ENCODE measurements around the gene OSGEP. TPM values are rescaled to one million over a fixed set of nuclear protein-coding genes. Genes with fewer than 3 reads are reported as not detected.

Gene OSGEP
- total and polyA plus RNA-seq, 5 donors from 2014 or later: 27.3 to 40.8 (median 33.1) TPM

DNA sequence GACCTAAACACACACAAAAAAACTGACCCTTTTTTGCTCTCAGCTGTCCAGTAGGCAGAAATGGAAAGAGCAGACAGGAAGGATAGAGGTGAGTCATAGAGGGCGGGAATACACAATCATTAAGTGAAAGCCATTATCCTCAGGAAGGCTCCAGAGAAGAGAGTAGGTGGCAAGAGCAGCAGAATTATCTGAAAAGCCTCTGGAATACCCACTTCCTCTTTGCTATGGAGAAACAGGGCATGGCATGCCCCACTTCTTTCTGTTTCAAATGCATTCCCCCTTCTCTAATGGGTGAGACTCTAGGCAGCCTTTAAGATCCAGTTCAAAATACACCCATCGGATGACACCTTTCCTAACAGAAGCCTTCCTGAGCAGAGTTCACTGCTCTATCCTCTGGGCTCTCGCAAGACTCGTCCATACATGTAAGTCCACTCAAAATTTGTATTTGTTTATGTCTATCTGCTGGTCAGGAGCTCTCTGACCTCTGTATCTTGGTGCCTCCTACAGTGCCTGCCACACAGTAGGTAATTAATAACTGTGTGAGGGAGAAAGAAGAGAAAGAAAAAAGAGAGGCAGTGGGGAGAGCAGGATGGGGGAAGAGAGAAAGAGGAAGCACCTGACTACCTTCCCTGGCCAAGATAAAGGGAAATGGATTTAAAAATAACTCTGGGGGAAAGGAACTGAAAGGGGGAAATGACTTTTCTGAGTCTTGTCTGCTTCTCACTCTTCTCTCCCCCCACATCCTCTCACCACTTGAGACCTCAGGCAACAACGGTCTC, 27.2 kb downstream of the OSGEP start:
- peak overlapping the region in 1 of 4 donors; percentile 1 for H3K4me3 Mint-ChIP-seq
- H3K4me3 ChIP-seq (ENCODE audit: low read depth, low read length): no peak overlapping the region
- peak; percentile 28 to 44 for ATAC-seq (ENCODE audit: low read depth in 2 of 2)

DNA sequence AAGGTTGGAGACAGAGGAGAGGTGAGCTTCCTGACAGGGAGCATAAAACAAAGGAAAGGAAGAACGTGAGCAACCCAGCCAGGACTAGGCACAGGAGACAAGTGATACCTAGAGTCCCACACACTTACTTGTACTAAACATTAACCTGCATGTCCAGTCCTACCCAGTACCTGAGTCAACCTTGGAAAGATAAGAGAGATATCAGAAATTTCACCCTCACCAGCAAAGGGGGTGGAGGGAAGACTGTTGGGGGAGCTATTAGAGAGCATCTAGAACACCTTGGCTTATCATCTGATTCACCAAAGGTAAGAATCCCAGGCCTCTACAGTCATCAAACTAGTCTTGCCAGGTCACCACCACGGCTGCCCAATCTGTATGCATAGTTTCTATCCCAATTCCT, 29.8 kb downstream of the OSGEP start:
- ATAC-seq (ENCODE audit: low read depth in 2 of 2): no peak
- Histone ChIP-seq H3K4me3 (ENCODE audit: low read depth, low read length) (no peak overlapping the region), H3K36me3 (ENCODE audit: control insufficient read depth, insufficient read depth, low read length) (no peaks in the 10 kb centered on the region), H3K9me3 (ENCODE audit: control insufficient read depth in 2 of 2, low read length in 2 of 2) (no peaks in the 10 kb centered on the region), H3K4me1 (ENCODE audit: control insufficient read depth, insufficient read depth, low read length, poor library complexity, severe bottlenecking) (peaks cover 15% of the 10 kb centered on the region), H3K27ac (ENCODE audit: insufficient read depth, low read length, poor library complexity, severe bottlenecking) (no peak overlapping the region), H3K27me3 (ENCODE audit: control insufficient read depth, insufficient read depth, low read length) (no peaks in the 10 kb centered on the region)
- H3K9me3 Mint-ChIP-seq: no peaks in the 10 kb centered on the region
- peaks cover 0 to 24% (median 14%) of the 10 kb centered on the region in 4 donors for H3K4me1 Mint-ChIP-seq
- H3K27ac Mint-ChIP-seq: peak overlapping the region in 1 of 3 donors; percentile 54
- H3K27me3 Mint-ChIP-seq: no peaks in the 10 kb centered on the region
- no peak overlapping the region for H3K4me3 Mint-ChIP-seq
- no peak for DNase-seq
- no peaks in the 10 kb centered on the region for H3K36me3 Mint-ChIP-seq

More for the DNA sequence above, 27.2 kb downstream of the OSGEP start:
- Mint-ChIP-seq H3K27me3 (no peaks in the 10 kb centered on the region), H3K27ac (peak overlapping the region in 2 of 3 donors; percentile 55 to 75), H3K9me3 (no peaks in the 10 kb centered on the region), H3K36me3 (no peaks in the 10 kb centered on the region), H3K4me1 (peaks cover 0 to 24% (median 14%) of the 10 kb centered on the region in 4 donors)
- Histone ChIP-seq H3K4me1 (ENCODE audit: control insufficient read depth, insufficient read depth, low read length, poor library complexity, severe bottlenecking) (peaks cover 15% of the 10 kb centered on the region), H3K9me3 (ENCODE audit: control insufficient read depth in 2 of 2, low read length in 2 of 2) (no peaks in the 10 kb centered on the region), H3K27ac (ENCODE audit: insufficient read depth, low read length, poor library complexity, severe bottlenecking) (no peak overlapping the region), H3K36me3 (ENCODE audit: control insufficient read depth, insufficient read depth, low read length) (no peaks in the 10 kb centered on the region), H3K27me3 (ENCODE audit: control insufficient read depth, insufficient read depth, low read length) (no peaks in the 10 kb centered on the region)
- peak in 1 of 3 donors; percentile 55 for DNase-seq

DNA sequence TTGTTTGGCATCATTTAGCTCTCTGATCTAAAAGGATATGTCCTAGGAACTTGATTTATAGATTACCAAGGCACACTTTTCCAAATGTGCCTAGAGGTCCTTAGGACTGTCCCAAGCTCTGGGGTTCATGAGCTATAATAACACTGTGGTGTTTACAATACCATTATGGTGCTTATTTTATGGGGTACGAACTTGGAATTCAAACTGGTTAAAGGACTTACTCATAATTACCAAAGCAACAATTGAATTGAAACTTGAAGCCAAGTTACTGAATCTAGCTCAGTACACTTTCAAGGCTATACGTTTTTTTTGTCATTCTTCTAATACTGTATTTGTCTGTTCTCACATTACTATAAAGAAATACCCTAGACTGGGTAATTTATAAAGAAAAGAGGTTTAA, 31.7 kb downstream of the OSGEP start:
- Histone ChIP-seq H3K4me1 (ENCODE audit: control insufficient read depth, insufficient read depth, low read length, poor library complexity, severe bottlenecking) (peaks cover 8% of the 10 kb centered on the region), H3K4me3 (ENCODE audit: low read depth, low read length) (no peak overlapping the region), H3K27ac (ENCODE audit: insufficient read depth, low read length, poor library complexity, severe bottlenecking) (no peak overlapping the region), H3K36me3 (ENCODE audit: control insufficient read depth, insufficient read depth, low read length) (no peaks in the 10 kb centered on the region), H3K9me3 (ENCODE audit: control insufficient read depth in 2 of 2, low read length in 2 of 2) (no peaks in the 10 kb centered on the region), H3K27me3 (ENCODE audit: control insufficient read depth, insufficient read depth, low read length) (no peaks in the 10 kb centered on the region)
- no peaks in the 10 kb centered on the region for H3K9me3 Mint-ChIP-seq
- peak overlapping the region in 1 of 3 donors; percentile 47 for H3K27ac Mint-ChIP-seq
- ATAC-seq (ENCODE audit: low read depth in 2 of 2) (no peak), DNase-seq (no peak)
- no peaks in the 10 kb centered on the region for H3K36me3 Mint-ChIP-seq
- H3K4me3 Mint-ChIP-seq: no peak overlapping the region
- H3K27me3 Mint-ChIP-seq: no peaks in the 10 kb centered on the region
- peaks cover 0 to 8% (median 8%) of the 10 kb centered on the region in 4 donors for H3K4me1 Mint-ChIP-seq

DNA sequence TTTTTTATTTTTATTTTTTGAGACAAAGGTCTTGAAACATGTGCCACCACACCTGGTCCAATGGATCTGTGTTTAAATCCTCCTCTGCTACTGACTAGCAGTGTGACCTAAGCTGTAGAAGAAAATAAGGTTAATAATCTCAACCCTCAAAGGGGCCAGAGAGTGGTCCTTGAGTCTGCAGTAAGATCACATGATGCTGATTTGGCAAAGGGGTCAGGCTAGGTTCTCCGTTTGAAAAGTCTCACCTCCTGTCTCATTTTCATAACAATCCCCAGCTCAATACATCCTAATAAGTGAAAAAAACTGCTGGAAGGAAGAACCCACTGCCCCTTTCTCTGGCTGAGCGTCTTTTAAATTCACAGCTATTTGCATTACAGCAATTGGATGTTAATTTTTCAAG, 33.3 kb downstream of the OSGEP start:
- H3K27ac Mint-ChIP-seq: no peak overlapping the region
- Histone ChIP-seq H3K4me1 (ENCODE audit: control insufficient read depth, insufficient read depth, low read length, poor library complexity, severe bottlenecking) (no peaks in the 10 kb centered on the region), H3K27me3 (ENCODE audit: control insufficient read depth, insufficient read depth, low read length) (no peaks in the 10 kb centered on the region), H3K4me3 (ENCODE audit: low read depth, low read length) (no peak overlapping the region), H3K27ac (ENCODE audit: insufficient read depth, low read length, poor library complexity, severe bottlenecking) (no peak overlapping the region), H3K36me3 (ENCODE audit: control insufficient read depth, insufficient read depth, low read length) (no peaks in the 10 kb centered on the region), H3K9me3 (ENCODE audit: control insufficient read depth in 2 of 2, low read length in 2 of 2) (no peaks in the 10 kb centered on the region)
- no peaks in the 10 kb centered on the region for H3K4me1 Mint-ChIP-seq
- H3K36me3 Mint-ChIP-seq: no peaks in the 10 kb centered on the region
- no peak overlapping the region for H3K4me3 Mint-ChIP-seq
- DNase-seq: no peak
- H3K27me3 Mint-ChIP-seq: no peaks in the 10 kb centered on the region
- ATAC-seq (ENCODE audit: low read depth in 2 of 2): no peak
- H3K9me3 Mint-ChIP-seq: no peaks in the 10 kb centered on the region

DNA sequence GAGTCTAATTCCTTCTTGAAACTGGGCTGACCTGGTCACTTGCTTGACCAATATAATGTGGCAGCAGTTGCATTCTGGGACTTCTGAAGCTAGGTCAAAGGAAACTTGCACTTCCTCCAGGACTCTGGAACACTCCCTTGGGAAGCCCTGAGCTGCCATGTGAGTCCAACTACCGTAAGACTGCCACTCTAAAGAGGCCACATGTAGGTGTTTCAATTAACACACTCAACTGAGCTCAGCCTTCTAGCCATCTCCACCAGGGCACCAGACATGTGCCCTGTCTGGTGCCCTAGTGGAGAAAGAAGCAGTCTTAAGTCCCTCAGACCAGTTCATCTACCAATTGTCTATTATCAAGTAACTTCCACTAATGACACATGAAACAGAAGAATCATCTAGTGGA, 35.2 kb downstream of the OSGEP start:
- Histone ChIP-seq H3K36me3 (ENCODE audit: control insufficient read depth, insufficient read depth, low read length) (no peaks in the 10 kb centered on the region), H3K4me3 (ENCODE audit: low read depth, low read length) (no peak overlapping the region), H3K4me1 (ENCODE audit: control insufficient read depth, insufficient read depth, low read length, poor library complexity, severe bottlenecking) (peaks cover 4% of the 10 kb centered on the region), H3K27me3 (ENCODE audit: control insufficient read depth, insufficient read depth, low read length) (no peaks in the 10 kb centered on the region), H3K9me3 (ENCODE audit: control insufficient read depth in 2 of 2, low read length in 2 of 2) (no peaks in the 10 kb centered on the region), H3K27ac (ENCODE audit: insufficient read depth, low read length, poor library complexity, severe bottlenecking) (no peak overlapping the region)
- H3K4me3 Mint-ChIP-seq: peak overlapping the region in 1 of 4 donors; percentile 23
- no peaks in the 10 kb centered on the region for H3K27me3 Mint-ChIP-seq
- ATAC-seq (ENCODE audit: low read depth in 2 of 2) (no peak), DNase-seq (no peak)
- H3K9me3 Mint-ChIP-seq: no peaks in the 10 kb centered on the region
- no peak overlapping the region for H3K27ac Mint-ChIP-seq
- peaks cover 0 to 8% (median 6%) of the 10 kb centered on the region in 4 donors for H3K4me1 Mint-ChIP-seq
- no peaks in the 10 kb centered on the region for H3K36me3 Mint-ChIP-seq

DNA sequence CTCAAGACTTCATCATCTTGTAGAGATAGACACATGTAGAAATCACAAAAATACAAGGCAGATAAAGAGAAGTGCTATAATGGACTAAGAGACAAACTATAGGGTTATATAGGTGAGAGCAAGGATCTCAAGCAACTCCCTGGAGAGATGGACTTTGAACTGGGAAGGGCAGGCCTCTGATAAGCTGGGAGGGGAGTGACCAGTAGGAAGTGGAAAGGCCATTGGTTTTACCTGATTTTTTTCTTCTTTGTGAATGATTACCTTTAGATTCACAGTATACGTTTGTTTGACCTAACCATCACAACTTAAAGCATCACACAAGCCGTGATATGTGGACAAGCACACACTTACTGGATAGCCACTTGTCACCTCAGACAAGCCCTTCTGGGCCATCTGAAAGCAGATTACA, 36.1 kb downstream of the OSGEP start:
- H3K4me3 Mint-ChIP-seq: no peak overlapping the region
- no peaks in the 10 kb centered on the region for H3K27me3 ChIP-seq (ENCODE audit: control insufficient read depth, insufficient read depth, low read length)
- no peaks in the 10 kb centered on the region for H3K36me3 Mint-ChIP-seq
- H3K4me3 ChIP-seq (ENCODE audit: low read depth, low read length): no peak overlapping the region
- H3K27ac Mint-ChIP-seq: no peak overlapping the region
- peaks cover 13% of the 10 kb centered on the region for H3K4me1 ChIP-seq (ENCODE audit: control insufficient read depth, insufficient read depth, low read length, poor library complexity, severe bottlenecking)
- no peak overlapping the region for H3K27ac ChIP-seq (ENCODE audit: insufficient read depth, low read length, poor library complexity, severe bottlenecking)
- DNase-seq: no peak
- H3K9me3 Mint-ChIP-seq: no peaks in the 10 kb centered on the region
- no peaks in the 10 kb centered on the region for H3K9me3 ChIP-seq (ENCODE audit: control insufficient read depth in 2 of 2, low read length in 2 of 2)
- H3K4me1 Mint-ChIP-seq: peaks cover 6 to 16% (median 13%) of the 10 kb centered on the region in 4 donors
- no peak for ATAC-seq (ENCODE audit: low read depth in 2 of 2)
- no peaks in the 10 kb centered on the region for H3K36me3 ChIP-seq (ENCODE audit: control insufficient read depth, insufficient read depth, low read length)
- no peaks in the 10 kb centered on the region for H3K27me3 Mint-ChIP-seq

DNA sequence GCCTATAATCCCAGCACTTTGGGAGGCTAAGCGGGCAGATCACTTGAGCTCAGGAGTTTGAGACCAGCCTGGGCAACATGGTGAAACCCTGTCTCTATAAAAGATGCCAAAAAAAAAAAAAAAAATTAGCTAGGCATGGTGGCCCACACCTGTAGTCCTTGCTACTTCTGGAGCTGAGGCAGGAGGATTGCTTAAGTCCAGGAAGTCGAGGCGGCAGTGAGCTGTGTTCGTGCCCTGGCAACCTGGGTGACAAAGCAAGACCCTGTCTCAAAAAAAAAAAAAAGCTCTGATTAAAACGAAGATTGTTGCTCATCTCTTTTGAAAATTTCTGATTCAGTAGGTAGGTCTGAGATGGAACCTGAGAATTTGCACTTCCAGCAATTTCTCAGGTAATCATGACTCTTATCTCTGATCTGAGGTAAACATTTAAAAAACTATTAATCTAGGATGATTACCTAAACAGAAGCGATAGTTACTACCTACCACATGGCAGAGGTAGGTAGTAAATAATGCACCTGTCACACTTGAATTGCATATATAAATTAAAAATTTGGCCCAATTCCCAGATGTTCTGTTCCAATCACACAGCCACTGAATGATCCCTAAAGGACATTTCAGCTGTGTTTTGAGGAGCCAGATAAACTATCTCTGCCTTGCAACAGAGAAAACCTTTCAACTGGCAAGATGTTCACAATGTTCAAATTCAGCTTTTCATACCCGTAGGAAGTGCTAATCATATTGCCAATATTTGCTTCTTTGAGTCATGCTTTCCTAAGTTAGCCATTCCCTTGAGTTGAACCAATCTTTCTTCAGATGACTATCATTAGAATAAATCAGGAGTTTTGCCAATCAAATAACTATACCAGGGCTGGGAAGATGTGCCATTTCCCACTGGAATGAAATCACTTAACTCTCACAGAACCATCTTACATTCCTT, 37.1 kb downstream of the OSGEP start:
- ATAC-seq (ENCODE audit: low read depth in 2 of 2) (no peak), DNase-seq (no peak)
- H3K27me3 Mint-ChIP-seq: no peaks in the 10 kb centered on the region
- Histone ChIP-seq H3K4me1 (ENCODE audit: control insufficient read depth, insufficient read depth, low read length, poor library complexity, severe bottlenecking) (peaks cover 18% of the 10 kb centered on the region), H3K36me3 (ENCODE audit: control insufficient read depth, insufficient read depth, low read length) (no peaks in the 10 kb centered on the region), H3K27ac (ENCODE audit: insufficient read depth, low read length, poor library complexity, severe bottlenecking) (no peak overlapping the region), H3K4me3 (ENCODE audit: low read depth, low read length) (no peak overlapping the region), H3K9me3 (ENCODE audit: control insufficient read depth in 2 of 2, low read length in 2 of 2) (no peaks in the 10 kb centered on the region), H3K27me3 (ENCODE audit: control insufficient read depth, insufficient read depth, low read length) (no peaks in the 10 kb centered on the region)
- H3K27ac Mint-ChIP-seq: no peak overlapping the region
- no peaks in the 10 kb centered on the region for H3K9me3 Mint-ChIP-seq
- H3K4me3 Mint-ChIP-seq: no peak overlapping the region
- peaks cover 9 to 17% (median 13%) of the 10 kb centered on the region in 4 donors for H3K4me1 Mint-ChIP-seq
- H3K36me3 Mint-ChIP-seq: no peaks in the 10 kb centered on the region

Measured in CD4-positive, CD25-positive, alpha-beta regulatory T cell (primary cell).